Loucy (cell line): ENCODE results near the gene MCTP2.

Source experiments
- H2AFZ ChIP-seq: fragments of 200-600 bp; sonication (generic); 2 replicates; pipeline ENCODE4 v1.6.0; 2016; ENCODE audit warnings: antibody characterized with exemption, mild to moderate bottlenecking, low read length, moderate library complexity
- H3F3A ChIP-seq: fragments of 200-600 bp; 2 replicates; pipeline ENCODE4 v1.6.0; 2016; ENCODE audit warnings: antibody characterized with exemption, low read depth, mild to moderate bottlenecking
- H3K27me3 ChIP-seq: fragments of 200-600 bp; sonication (generic); 2 replicates; pipeline ENCODE4 v1.6.1; 2014; ENCODE audit warnings: low read length, mild to moderate bottlenecking; ENCODE audit not compliant: insufficient read depth, poor library complexity, severe bottlenecking
- H3K36me3 ChIP-seq: fragments of 200-600 bp; sonication (generic); 2 replicates; pipeline ENCODE4 v1.6.1; 2016; ENCODE audit warnings: low read length; ENCODE audit not compliant: insufficient read depth
- H3K4me1 ChIP-seq: fragments of 200-600 bp; sonication (generic); 2 replicates; pipeline ENCODE4 v1.5.1; 2014; ENCODE audit warnings: low read length, mild to moderate bottlenecking; ENCODE audit not compliant: insufficient read depth, poor library complexity, severe bottlenecking
- H3K4me2 ChIP-seq: fragments of 200-600 bp; sonication (generic); 2 replicates; pipeline ENCODE4 v1.6.0; 2014; ENCODE audit warnings: antibody characterized with exemption, low read length, low read depth, mild to moderate bottlenecking; ENCODE audit not compliant: poor library complexity, severe bottlenecking
- H3K4me3 ChIP-seq: fragments of 200-600 bp; sonication (generic); 2 replicates; pipeline ENCODE4 v1.5.1; 2014; ENCODE audit warnings: low read length, mild to moderate bottlenecking, mixed read lengths; ENCODE audit not compliant: poor library complexity, severe bottlenecking
- H3K79me2 ChIP-seq: fragments of 200-600 bp; sonication (generic); 2 replicates; pipeline ENCODE4 v1.6.1; 2014; ENCODE audit warnings: low read length; ENCODE audit not compliant: insufficient read depth
- H3K9ac ChIP-seq: fragments of 200-600 bp; sonication (generic); 2 replicates; pipeline ENCODE4 v1.6.0; 2014; ENCODE audit warnings: mild to moderate bottlenecking, low read depth, low read length, moderate library complexity; ENCODE audit not compliant: poor library complexity, severe bottlenecking
- H3K9me2 ChIP-seq: fragments of 200-600 bp; sonication (generic); replicated peaks from 2 replicates; pipeline ENCODE4 v1.6.1; 2016; ENCODE audit warnings: low read depth, low read length, mixed read lengths
- H3K9me3 ChIP-seq: fragments of 200-600 bp; sonication (generic); 2 replicates; pipeline ENCODE4 v1.6.1; 2014; ENCODE audit warnings: mild to moderate bottlenecking, antibody characterized with exemption, low read length, low read depth; ENCODE audit not compliant: insufficient read depth
- H4K20me1 ChIP-seq: fragments of 200-600 bp; sonication (generic); 2 replicates; pipeline ENCODE4 v1.6.0; 2014; ENCODE audit warnings: antibody characterized with exemption, low read length, mild to moderate bottlenecking; ENCODE audit not compliant: insufficient read depth, poor library complexity, severe bottlenecking
- CTCF ChIP-seq: fragments of 200-600 bp; sonication (generic); conservative IDR thresholded peaks from 2 replicates; pipeline ENCODE4 v1.5.1; 2014; ENCODE audit warnings: mild to moderate bottlenecking, antibody characterized with exemption, low read length
- EZH2phosphoT487 ChIP-seq: fragments of 200-600 bp; IDR thresholded peaks from 2 replicates; pipeline ENCODE4 v1.6.1; 2018; ENCODE audit warnings: antibody characterized with exemption, mild to moderate bottlenecking, moderate library complexity, borderline replicate concordance

The MCTP2 gene

GRCh38 chr15:94532226-94532625 is 300.9 kb downstream of the MCTP2 start:
- no peak overlapping the region for H3K4me2 ChIP-seq
- H3K4me1 ChIP-seq, result no peaks in the 10 kb centered on the region
- no peaks in the 10 kb centered on the region for H3K27me3 ChIP-seq
- no peaks in the 10 kb centered on the region for H3K36me3 ChIP-seq
- H3K9me2 ChIP-seq, result no peaks in the 10 kb centered on the region
- no peak overlapping the region for H3K4me3 ChIP-seq
- H3K9me3 ChIP-seq, result no peaks in the 10 kb centered on the region
- no peaks in the 10 kb centered on the region for H3F3A ChIP-seq
- no peak overlapping the region for H3K9ac ChIP-seq
- no peak overlapping the region for H2AFZ ChIP-seq
- no peaks in the 10 kb centered on the region for H4K20me1 ChIP-seq
- TF ChIP-seq CTCF (no peak), EZH2phosphoT487 (no peak)
- H3K79me2 ChIP-seq, result no peaks in the 10 kb centered on the region
